NCI-H1105 treated with DMSO at 0.1 percent for 48 hours (cell line): ENCODE data around the gene FXYD6.

Source experiments
- DNase-seq: peaks from one replicate; lab custom pipeline; 2025; lab: John Stamatoyannopoulos, UW

The FXYD6 gene

DNA sequence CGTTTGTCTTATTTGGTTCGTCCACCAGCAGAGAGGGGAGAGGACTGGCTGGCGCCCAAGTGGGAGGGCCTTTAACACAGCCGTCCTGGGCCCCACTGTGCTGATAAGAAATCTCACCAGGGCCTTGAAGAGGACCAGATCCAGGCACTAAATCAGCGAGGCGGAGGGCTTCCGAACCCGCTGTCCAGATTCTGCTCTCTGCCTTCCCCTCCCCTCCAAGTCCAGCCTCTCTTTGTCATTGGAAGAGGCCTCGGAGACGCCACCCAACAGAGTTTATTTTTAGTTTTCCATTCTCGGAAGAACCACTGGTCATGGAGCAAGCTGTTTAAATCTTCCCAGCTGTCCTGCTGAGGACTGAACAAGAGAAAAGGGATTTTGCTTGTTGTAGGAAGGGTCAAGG, 9.3 kb upstream of the FXYD6 start:
- no peak for DNase-seq

DNA sequence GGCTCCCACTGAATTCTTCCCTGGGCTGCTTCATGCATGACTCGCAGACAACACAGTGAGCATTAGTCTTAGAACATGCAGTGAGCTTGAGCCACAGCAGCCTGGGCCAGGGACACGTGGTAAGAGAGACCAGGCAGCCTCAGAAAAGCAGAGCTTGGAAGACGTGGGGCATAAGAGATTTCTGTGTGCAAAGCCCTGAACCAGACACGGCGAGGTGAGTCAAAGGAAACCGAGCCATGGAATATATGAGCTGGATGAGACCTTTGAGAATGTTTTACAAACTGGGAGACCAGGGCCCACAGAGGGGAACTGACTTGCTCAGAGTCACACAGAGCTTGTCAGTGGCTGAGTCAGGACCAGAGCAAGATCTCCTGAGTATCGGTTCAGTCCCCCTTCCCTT, 8.5 kb upstream of the FXYD6 start:
- DNase-seq, result no peak

DNA sequence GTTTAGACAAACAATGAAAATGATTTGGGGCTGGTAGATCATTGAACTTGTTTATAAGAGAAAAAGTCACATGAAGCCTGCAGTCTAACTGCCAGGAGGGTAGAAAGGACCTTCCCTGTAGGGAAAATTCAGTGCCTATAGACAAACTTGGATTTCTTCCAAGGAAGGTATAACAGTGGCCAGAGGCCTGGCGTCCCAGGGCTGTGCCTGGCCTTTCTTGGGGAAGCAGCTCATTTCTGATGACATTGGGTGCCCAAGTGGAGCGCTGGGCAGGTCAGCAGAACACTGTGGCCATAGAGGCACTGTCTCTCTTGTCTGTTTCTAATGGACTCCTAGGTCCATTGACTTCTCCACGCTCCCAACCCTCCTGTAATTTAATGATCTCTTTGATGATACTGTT, 6.6 kb upstream of the FXYD6 start:
- DNase-seq, result peak; percentile 56

DNA sequence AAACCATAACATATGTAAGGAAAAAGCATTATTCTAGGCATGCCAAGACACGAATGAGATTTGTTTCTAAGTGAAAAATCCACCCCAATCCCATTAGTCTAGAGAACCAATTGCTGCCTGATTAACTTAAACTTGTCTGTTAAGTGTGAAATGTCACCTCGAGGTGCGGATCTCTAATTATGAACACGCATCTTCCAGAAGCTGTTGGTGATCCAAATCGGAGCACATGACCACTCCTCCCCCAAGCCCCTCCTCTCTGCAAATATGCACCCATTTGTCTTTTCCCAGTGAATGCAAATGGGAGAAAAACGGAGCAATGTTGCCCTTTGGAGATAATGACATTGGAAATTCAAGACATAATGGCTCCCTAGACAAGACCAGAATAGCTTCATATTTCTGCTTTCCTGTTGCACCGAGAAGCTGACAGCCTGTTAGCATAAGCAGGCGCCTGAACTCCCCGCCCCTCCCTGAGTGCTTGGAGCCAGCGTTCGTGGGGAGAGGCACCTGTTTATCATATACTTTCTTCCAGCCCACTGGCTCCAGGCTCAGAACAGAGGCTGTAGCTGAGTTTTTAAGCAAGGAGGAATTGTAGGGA, 6.0 kb upstream of the FXYD6 start:
- peak; percentile 73 for DNase-seq

DNA sequence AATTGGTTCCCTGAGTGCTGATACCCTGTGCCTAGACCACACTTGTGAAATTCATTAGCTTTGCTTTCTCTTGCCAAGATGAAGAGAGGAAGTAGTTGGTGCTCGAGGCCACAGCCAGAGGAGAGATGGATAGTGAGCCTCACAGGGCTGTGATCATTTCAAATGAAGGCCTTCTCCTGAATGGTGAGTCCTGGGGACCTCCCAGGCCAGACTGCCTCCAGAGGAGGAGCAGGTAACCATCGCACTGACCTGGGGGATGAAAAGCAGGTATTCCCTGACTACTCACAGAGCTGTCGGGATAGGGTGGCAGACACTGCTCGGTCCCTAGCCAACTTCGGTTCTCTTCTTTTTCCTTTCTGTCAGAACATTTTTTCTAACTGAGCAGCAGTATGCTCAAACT, 4.8 kb upstream of the FXYD6 start:
- DNase-seq, result no peak

DNA sequence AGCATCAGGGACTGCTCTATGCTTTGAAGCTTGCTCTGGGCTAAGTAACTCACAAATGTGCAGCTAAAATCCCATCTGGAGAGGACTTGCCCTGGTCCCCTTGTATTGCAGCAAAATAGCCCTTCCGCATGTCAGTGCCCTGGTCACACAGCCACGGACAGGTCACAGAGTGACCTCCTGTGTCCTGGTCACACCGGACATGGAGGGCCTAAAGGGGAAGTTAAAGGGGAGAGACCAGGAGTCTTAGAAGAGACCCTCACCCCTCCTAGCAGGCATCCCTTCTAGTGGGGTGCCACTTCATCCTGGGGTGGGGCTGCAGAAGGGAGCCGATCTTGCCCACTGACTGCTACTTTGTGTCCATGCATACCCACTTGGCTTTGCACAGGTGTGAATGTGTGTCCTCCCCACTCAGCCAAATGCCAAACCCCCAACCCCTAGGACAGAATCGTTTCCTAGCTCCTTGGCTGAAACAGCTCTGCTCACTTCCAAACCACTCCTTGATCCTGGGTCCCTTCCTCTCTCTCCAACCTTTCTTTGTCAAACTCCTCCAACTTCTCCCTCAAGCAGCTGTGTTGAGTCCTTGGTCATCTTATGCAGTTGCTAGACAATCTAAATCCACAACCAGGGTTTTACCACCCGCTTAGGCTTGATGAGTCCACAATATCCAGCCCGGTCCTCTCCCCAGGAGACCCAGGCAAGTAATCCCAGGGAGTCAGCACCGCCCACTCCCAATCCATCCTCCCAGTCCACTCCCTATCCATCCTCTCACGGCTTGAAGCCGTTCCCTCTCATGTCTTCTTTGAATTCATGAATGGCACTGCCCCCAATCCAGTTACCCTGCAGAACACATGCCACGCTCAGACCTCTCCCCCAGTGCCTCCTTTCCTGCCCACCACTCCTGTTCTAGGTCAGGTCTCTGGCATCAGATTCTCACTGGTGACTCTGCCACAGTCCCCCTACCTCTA, 3.3 kb upstream of the FXYD6 start:
- no peak for DNase-seq

DNA sequence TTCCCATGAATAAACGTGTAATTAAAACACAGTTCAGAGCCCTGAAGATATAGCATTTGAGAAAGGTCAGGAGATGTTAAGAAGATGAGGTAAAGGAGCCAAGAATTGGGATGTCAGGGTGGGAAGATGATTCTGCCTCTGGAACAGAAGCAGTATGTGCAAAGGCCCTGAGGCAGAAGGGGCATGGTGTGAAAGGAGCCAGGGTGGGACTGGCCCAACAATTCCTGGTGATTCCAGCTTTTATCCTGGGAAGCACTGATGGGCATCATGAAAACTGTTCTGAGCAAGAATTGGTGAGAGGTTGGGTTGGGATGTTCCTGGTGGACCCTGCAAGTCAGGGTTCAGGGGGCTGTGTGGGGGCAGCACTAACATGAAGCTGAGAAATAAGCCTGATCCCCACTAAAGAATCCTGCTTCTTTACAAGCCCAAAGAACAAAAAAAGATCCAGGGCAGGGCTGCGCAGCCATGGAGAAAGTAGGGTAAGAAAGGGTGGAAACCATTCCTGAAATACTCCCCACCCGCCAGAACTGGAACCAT, 2.5 kb upstream of the FXYD6 start:
- DNase-seq, result no peak

DNA sequence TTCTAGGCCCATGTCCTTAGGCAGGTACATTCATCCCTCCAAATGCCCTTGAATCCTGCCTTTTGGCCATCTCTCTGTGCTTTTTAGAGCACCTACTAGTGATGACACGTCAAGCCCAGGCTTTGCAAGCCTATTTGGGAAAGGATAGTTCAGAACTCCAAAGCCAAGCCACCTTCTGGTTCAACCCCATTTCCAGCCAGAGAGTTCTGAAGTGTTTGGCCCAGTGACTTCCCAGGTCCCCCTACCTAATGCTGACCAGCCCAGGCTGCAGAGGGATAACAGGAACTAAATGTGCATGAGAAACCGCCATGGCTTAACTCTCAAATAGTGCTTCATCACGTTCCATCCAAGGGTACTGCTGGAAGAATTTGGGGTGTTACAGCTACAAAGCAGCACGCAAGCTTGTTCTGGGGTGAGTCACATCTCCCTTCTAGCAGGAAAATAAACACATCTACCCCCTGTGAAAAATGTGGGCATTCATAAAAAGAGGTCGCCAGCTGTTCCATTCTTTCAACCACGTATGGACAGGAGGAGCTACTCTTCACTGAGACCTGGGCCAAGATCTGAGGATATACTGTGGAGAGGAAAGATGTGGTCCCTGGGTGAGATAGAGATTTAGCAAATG, 2.0 kb upstream of the FXYD6 start:
- DNase-seq, result no peak

DNA sequence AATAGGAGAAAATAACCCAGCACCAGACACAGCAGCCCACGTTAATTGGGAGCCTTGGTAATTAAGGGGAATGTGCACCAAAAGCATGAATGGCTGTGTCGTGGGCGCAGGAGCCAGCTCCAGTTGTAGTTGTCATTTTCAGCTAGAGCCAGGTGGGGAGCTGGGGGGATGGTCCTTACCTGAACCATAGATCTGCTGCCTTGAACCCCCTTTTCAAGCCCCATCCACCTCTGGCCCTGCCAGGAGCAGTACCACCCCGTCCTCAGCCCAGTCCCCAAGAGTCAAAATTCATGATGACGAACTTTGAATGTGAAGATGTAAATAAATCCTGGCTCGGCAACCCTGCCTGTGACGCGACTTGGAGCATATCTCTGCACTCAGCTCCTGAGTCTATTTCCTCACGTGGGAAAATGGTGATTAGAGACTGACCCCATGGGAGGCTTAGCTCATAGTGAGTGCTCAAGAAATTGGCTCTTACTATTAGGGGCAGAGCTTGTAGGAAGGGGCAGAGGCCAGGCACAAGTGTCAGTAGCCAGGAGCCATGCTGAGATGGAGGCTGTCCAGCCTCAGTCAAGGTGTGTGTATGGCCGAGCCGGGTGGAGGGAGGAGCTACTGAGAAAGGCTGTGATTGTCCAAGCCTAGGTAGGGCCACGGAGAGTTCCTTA, 794 bp upstream of the FXYD6 start:
- DNase-seq, result peak; percentile 50

DNA sequence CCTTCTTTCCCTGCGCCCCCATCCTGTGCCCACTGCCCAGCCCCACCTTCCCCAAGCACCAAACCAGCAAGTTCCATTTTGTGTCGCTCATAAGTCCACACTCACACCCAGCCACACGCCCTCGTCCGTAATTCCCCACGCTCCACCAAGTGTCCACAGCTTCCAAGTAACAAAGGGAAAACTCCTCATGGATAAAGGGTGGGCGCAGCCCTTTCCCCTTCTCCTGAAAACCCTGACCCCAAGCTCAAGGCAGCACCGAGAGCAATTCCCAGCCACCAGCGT, 458 bp downstream of the FXYD6 start:
- no peak for DNase-seq

DNA sequence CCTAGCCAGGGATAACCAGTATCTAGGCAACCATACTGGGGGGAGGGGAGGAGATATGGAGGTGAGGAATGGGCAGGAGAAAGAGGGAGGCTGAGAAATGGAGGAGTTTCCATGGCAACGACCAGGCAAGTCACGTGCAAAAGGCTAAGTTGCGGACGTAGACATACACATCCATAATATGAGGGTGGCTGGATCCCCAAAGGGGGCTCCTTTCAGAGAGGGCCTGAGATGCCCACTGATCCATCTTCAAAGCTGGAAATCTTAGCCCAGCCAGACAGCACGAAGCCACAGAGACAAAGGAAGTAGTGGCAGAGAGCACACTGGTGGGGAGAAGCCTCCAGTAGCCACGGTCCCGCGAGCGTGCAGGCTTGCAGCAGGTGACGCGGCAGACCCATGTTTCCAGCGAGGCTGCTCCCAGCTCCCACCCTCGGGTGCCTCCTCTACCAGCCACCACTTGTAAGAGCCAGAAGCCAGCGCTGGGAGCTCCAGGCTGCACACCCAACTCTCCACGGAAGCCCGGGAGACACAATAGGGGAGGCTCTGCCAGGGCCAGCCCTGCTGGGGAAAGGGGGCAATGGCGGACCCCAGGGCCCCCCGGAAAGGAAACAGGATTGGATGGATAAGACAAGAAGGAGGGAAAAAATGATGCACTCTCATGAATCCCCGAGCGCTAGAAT, 938 bp downstream of the FXYD6 start:
- DNase-seq, result peak; percentile 84

DNA sequence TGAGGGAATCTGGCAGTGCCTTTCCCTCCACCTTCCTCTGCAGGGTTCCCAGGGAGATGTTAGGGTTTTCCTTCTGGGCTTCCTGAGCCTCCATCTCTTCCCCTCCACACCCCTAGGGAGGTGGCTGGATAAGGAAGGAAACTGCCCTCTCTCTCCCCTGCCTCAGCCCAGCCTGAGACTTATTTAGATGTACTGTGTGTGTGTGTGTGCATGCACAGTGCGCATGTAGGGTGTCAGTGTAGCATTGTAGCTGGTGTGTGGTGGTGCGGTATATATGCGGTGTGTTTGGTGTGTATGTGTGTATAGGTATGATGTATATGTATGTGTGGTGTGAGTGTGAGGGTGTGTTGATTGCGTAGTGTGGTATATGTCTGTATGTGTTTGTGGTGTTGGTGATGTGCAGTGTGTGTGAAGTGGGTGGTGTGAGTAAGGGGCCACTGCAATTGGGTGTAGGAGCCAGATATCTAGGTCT, 1.5 kb downstream of the FXYD6 start:
- DNase-seq, result no peak

DNA sequence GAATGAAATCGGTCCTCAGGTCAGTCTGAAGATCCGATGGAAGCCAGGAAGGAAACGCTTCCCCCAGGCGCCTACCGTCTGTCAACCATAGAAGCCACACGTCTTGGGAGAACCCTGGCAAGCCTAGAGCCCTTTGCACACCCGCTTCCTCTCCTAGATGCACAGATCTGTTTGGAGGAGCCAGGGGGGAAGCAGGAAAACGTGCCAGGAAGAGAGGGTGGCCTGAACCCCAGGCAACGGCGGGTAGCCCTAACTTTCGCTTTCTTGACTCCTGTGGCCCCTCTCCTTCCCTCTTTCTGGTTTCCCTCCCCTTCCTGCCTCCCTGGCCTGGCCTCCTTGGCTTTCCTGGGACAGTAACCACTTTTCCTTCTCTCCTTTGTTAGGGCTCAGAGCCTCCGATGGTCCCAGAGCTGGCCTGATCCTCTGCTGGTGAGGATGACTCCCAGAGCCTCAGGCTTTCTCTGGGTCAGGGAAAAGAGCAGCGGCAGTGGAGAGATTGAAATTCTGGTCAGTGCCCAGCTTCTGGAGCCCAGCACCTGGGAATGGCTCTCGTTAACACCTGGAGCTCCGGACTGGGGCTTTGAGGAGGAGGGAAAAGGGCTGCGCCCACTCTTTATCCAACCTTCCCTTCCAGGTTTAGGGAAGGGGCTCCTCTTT, 2.1 kb downstream of the FXYD6 start:
- peak; percentile 4 for DNase-seq

DNA sequence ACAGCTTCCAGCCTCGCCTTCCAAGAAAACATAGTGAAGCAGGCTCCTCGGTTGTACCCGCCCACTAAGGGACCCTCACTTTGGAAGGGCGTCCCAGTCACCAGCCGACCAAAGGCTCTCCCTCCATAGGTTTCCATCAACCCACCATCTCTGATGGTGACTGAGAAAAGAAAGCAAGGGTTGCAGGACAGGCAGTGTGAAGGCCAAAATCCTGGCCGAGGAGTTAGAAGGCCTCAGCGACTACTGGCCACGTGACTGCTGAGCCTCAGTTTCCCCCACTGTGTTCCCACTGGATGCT, 2.7 kb downstream of the FXYD6 start:
- no peak for DNase-seq

DNA sequence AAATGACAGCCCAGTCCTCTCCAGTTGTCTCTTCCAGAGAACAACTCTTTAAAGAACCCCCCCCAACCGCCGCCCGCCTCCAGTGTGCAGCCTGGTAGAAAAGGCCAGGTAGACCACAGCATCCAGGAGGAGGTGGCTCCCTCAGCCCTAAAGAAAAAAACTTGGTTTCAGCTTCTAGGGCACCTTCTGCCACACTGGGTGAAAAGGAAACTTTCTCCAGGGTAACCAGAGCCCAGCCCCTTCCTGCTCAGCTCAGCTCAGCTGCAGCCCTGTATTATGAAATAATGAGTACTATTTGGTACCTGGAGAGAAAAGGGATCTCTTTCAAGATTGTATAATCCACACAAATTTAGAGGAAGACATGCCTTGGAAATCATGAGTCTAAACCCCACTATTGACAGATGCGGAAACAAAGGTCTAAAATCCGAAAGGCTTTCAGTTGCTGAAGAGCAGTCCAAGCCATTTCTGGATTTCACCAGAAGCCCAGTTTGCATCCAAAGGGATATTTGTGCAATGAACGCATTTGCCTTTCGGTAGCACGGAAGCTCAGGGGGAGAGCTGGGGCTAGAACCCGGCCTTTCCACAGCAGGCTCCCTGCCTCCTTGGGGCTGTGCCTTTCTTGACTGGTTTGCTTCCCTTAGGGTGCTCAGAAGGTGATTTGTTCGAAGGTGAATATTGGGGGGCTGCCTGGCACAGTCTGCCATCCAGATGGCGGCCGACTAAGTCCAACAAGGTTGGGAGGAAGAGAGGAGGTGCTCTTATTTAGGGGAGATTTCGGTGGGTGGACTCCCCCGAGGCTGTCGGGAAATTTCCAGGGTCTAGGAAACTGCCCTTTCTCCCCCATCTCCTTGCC, 3.3 kb downstream of the FXYD6 start:
- no peak for DNase-seq

DNA sequence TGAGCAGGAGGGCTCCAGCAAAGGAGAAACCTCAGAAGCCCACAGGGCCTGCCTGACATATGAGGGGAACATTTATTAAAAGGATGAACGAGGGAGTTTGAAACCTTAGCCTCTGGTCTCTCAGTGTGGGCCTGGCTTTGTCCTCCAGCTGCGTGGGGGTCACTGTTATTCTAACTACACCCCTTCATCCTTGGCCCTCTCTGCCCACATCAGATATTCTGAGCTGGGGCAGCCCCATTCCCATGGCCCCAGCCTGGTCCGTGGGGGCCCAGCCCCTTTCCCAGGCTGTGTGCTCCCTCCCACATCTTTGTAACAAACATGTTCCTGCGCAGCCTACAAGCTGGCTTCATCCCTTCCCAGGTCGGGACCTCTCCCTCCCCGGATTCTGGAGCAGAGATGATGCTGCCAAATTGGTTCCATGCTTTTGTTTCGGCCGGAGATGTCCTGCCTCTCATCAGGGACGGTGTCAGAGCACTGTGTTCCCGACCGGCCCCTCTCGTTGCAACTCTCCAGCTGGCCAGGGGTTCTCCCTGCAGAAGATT, 4.0 kb downstream of the FXYD6 start:
- no peak for DNase-seq

DNA sequence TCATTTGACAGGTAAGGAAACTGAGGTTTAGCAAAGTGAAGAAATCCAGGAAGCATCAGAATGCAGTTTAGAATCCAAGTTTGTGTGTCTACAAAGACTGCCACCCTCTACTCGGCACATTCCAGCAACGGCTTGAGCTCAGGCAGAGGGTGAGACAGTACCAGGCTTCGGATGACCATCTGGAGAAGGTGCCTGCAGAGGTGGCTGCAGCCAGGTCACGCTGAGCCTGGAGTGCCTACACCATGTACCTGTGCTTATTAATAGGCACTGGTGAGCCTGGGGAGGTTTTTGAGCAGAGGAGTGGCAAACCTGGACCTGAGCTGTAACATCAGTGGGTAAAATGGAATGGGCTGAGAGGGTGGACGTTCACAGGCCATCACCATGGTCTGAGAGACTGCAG, 4.7 kb downstream of the FXYD6 start:
- no peak for DNase-seq

DNA sequence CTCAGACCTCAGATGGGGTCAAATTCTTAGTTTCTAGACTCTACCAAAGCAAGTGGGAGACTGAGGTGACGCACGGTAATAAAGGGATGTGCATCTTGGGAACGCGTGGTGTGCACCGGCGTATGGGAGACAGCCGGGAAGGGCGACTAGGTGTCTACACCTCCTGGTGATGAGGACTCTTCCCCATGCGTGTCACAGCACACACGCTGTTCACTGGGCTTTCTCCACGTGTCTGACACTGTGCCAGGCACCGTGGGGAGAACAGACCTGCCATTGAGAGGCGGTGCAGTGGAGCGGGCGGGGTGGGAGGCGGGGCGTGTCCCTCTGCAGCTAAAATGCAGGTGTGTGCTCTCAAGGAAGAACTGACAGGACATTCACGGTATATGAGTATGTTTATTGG, 5.3 kb downstream of the FXYD6 start:
- no peak for DNase-seq

DNA sequence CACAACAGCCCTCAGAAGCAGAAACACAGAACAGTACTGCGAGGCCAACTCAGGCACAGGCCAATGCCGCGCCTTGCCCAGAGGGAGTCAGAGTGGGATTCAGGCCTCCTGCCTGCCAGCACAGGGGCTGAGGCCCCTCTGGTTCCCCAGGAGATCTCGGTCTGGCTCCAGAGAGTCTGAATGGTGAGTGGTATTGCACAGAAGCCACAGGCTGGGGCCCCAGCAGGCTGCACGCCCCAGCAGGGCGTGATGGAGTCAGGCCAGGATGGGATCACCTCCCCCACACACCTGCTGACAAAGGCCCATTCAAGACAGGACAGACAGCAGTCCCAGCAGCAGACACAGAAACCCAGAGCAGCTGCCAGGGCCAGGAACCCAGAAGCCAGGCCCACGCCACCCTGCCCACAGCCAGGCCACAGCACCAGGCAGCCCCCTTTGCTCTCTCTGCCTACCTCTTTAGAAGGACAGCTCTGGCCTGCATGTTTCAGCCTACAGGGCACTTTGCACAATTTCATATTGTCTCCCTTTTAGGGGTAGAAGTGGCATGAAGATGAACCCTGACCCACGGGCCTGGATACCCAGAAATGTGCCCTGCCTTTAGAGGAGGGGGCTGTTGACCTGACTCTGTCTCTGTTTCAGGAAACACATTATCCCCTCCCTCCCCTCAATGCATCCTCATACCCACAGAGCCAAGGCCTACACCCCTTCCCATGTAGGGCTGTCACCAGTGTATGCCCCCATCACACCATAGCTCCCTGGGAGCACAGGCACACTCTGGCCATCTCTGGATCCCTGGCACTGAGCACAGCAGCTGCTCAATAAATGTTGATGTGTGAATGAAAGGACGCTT, 6.1 kb downstream of the FXYD6 start:
- peak; percentile 73 for DNase-seq
